Lower leg skin (tissue), 3 donors: Measurements from ENCODE around the gene CYB561D2.

Source experiments
- CTCF ChIP-seq, 3 donors: fragments of 450-650 bp; IDR thresholded peaks; one replicate each; pipeline ENCODE4 v1.5.1; 2016; ENCODE audit warnings: antibody characterized with exemption in 3 of 3, mild to moderate bottlenecking in 3 of 3, moderate library complexity in 2 of 3
- POLR2A ChIP-seq, 2 donors: fragments of 450-650 bp; IDR thresholded peaks; one replicate each; pipeline ENCODE4 v1.6.1; 2016 to 2017; ENCODE audit warnings: antibody characterized with exemption in 2 of 2, mild to moderate bottlenecking in 1 of 2, moderate library complexity in 1 of 2

- TF ChIP-seq CTCF (IDR thresholded peaks at IDR 0.05) (no peak), POLR2A (IDR thresholded peaks at IDR 0.05) (no peak)
These were observed 27.4 kb downstream of the CYB561D2 start for GRCh38 chr3:50378024-50378423.
